ENCODE measurements around the gene ESRRA. TPM values are rescaled to one million over a fixed set of nuclear protein-coding genes. Genes with fewer than 3 reads are reported as not detected.

The ESRRA gene
- total RNA-seq, 1 experiment from 2014 or later: 16.2 TPM

Other genes with a start within 250 kb of the ESRRA start
- 4.7 and 5.1 TPM in 2 replicates for gene MACROD1, start 139.4 kb upstream of the ESRRA start, total RNA-seq (2014; rRNA removed; shearing (Covaris generic))
- gene STIP1, start 119.4 kb upstream of the ESRRA start, total RNA-seq (2014; rRNA removed; shearing (Covaris generic)): 258 and 296 TPM in 2 replicates
- not detected in 2 replicates for gene FERMT3, start 98.8 kb upstream of the ESRRA start, total RNA-seq (2014; rRNA removed; shearing (Covaris generic))
- gene TRPT1, start 79.3 kb upstream of the ESRRA start, total RNA-seq (2014; rRNA removed; shearing (Covaris generic)): 56.1 and 62.3 TPM in 2 replicates
- 39.6 and 47.9 TPM in 2 replicates for gene NUDT22, start 79.2 kb upstream of the ESRRA start, total RNA-seq (2014; rRNA removed; shearing (Covaris generic))
- 2.5 and 4.5 TPM in 2 replicates for gene DNAJC4, start 75.0 kb upstream of the ESRRA start, total RNA-seq (2014; rRNA removed; shearing (Covaris generic))
- 28.8 and 51.6 TPM in 2 replicates for gene VEGFB, start 70.9 kb upstream of the ESRRA start, total RNA-seq (2014; rRNA removed; shearing (Covaris generic))
- gene FKBP2, start 64.4 kb upstream of the ESRRA start, total RNA-seq (2014; rRNA removed; shearing (Covaris generic)): 65.7 and 97.7 TPM in 2 replicates
- gene PPP1R14B, start 58.6 kb upstream of the ESRRA start, total RNA-seq (2014; rRNA removed; shearing (Covaris generic)): 242 and 321 TPM in 2 replicates
- gene PLCB3, start 54.0 kb upstream of the ESRRA start, total RNA-seq (2014; rRNA removed; shearing (Covaris generic)): 10.8 and 12.6 TPM in 2 replicates
- 86.4 and 90.5 TPM in 2 replicates for gene BAD, start 20.9 kb upstream of the ESRRA start, total RNA-seq (2014; rRNA removed; shearing (Covaris generic))
- gene GPR137, start 19.7 kb upstream of the ESRRA start, total RNA-seq (2014; rRNA removed; shearing (Covaris generic)): 20.9 and 23.7 TPM in 2 replicates
- not detected in 2 replicates for gene KCNK4, start 14.2 kb upstream of the ESRRA start, total RNA-seq (2014; rRNA removed; shearing (Covaris generic))
- not detected in 2 replicates for gene CATSPERZ, start 5.2 kb upstream of the ESRRA start, total RNA-seq (2014; rRNA removed; shearing (Covaris generic))
- gene TRMT112, start 12.0 kb downstream of the ESRRA start, total RNA-seq (2014; rRNA removed; shearing (Covaris generic)): 511 and 714 TPM in 2 replicates
- gene PRDX5, start 12.6 kb downstream of the ESRRA start, total RNA-seq (2014; rRNA removed; shearing (Covaris generic)): 186 and 206 TPM in 2 replicates
- gene CCDC88B, start 34.7 kb downstream of the ESRRA start, total RNA-seq (2014; rRNA removed; shearing (Covaris generic)): 1.2 and 1.8 TPM in 2 replicates
- gene RPS6KA4, start 53.6 kb downstream of the ESRRA start, total RNA-seq (2014; rRNA removed; shearing (Covaris generic)): 20.4 and 33.2 TPM in 2 replicates